ENCODE measurements around the gene RIIAD1. TPM values are rescaled to one million over a fixed set of nuclear protein-coding genes. Genes with fewer than 3 reads are reported as not detected.

Gene RIIAD1
- total RNA-seq, 1 experiment from 2014 or later = 0.12 TPM

DNA sequence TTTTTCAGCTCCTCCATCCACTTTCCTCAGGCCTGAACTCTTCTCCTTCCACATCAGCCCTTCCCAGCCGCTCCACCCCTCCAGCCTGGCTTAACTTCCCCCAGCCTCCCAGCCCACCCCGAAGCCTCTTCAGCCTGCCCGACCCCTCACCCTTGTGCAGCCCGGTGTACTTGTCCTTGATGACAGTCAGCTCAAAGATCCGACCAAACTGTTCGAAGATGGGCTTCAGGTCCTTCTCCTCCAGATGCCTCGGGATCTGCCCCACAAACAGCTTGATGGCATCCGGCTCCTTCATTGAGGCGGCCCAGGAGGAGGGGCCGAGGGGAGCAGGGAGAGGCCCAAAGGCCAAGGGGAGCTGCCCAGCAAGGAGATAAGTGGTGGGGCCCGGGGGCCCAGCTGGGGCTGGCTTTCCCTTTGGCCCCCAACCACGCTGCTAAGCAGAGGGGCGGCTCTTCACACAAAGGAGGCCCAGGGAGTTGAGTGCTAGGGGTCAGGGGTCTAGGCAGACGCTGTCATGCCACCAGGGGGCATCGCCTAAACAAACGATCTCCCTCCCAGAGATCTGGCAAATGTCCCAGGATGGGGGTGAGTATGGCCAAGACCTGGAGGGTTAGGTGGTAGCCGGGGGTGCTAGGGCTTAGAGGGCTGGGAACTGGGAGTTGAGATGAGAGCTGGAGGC lies 5.5 kb upstream of the RIIAD1 start:
- no peak for DNase-seq (ENCODE audit: low read depth, low spot score)
- intact Hi-C loops (cut with micrococcal nuclease) = no loop called here
- Histone ChIP-seq H3K9me3 (ENCODE audit: control insufficient read depth in 1 of 2, insufficient read depth in 1 of 2, low read depth in 1 of 2, low read length in 2 of 2) (no peaks in the 10 kb centered on the region), H3K4me3 (replicated peaks in 1 of 2; ENCODE audit: low read depth in 1 of 2, low read length in 2 of 2) (no peak overlapping the region), H3K27me3 (ENCODE audit: insufficient read depth, low read length) (peaks cover 28% of the 10 kb centered on the region), H3K79me2 (ENCODE audit: insufficient read depth, low read length) (no peaks in the 10 kb centered on the region), H3K36me3 (ENCODE audit: control insufficient read depth in 1 of 2, insufficient read depth in 2 of 2, low read length in 2 of 2) (no peaks in the 10 kb centered on the region), H4K20me1 (ENCODE audit: insufficient read depth) (no peaks in the 10 kb centered on the region), H3K4me2 (ENCODE audit: low read length) (no peak overlapping the region), H3K9ac (ENCODE audit: low read length) (no peak overlapping the region), H2AFZ (ENCODE audit: low read depth, low read length, poor library complexity, severe bottlenecking) (no peak overlapping the region), H3K4me1 (ENCODE audit: control insufficient read depth in 1 of 2, insufficient read depth in 2 of 2, low read length in 2 of 2) (no peaks in the 10 kb centered on the region), H3K9me2 (ENCODE audit: insufficient read depth) (no peaks in the 10 kb centered on the region), H3K27ac (ENCODE audit: low read depth, low read length) (no peak overlapping the region)
- POLR2A ChIA-PET = no interaction called here
- TF ChIP-seq, protein P1, sequence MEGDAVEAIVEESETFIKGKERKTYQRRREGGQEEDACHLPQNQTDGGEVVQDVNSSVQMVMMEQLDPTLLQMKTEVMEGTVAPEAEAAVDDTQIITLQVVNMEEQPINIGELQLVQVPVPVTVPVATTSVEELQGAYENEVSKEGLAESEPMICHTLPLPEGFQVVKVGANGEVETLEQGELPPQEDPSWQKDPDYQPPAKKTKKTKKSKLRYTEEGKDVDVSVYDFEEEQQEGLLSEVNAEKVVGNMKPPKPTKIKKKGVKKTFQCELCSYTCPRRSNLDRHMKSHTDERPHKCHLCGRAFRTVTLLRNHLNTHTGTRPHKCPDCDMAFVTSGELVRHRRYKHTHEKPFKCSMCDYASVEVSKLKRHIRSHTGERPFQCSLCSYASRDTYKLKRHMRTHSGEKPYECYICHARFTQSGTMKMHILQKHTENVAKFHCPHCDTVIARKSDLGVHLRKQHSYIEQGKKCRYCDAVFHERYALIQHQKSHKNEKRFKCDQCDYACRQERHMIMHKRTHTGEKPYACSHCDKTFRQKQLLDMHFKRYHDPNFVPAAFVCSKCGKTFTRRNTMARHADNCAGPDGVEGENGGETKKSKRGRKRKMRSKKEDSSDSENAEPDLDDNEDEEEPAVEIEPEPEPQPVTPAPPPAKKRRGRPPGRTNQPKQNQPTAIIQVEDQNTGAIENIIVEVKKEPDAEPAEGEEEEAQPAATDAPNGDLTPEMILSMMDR (IDR thresholded peaks at IDR 0.05 in 2 of 3, conservative IDR thresholded peaks at IDR 0.05 in 1 of 3; ENCODE audit: borderline replicate concordance in 1 of 3, insufficient read depth in 1 of 3, low read depth in 2 of 3, low read length in 2 of 3) = 0 out of 6 replicates have a peak, but pooled peaks of 1 of the 3 experiments have one; percentile 23
- no peak for TF ChIP-seq FOSL1 (IDR thresholded peaks at IDR 0.05; ENCODE audit: low read depth)
- RAD21 ChIA-PET (ENCODE audit: low non-redundant PET in 1 of 2, low total read pairs in 2 of 2, uncharacterized antibody in 2 of 2, unreplicated experiment in 2 of 2) = no interaction called here
- CTCF ChIA-PET = no interaction called here
- ATAC-seq = 0 out of 2 replicates have a peak, but pooled peaks have one; percentile 25
- no TSS peak for BruUV-seq (replicated peaks)

DNA sequence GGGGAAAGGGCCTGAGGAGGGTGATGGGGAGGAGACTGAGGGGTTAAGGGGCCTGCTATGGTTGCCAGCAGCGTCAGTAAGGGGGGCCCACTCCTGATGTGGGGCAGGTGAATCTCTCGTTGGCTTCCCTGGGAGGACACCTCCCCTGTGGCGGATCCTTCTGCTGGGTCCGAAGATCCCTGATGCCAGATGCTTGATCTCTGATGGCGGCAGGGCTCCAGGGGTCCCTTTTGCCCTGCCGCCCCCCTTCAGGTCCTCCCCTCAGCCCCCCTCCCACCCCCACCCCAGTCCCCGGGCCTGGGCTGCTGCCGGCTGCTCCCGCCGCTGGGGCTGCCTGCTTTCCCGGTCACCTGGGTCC lies 4.9 kb upstream of the RIIAD1 start:
- no peaks in the 10 kb centered on the region for H3K79me2 ChIP-seq (ENCODE audit: insufficient read depth, low read length)
- no peak overlapping the region for H3K4me3 ChIP-seq (replicated peaks in 1 of 2; ENCODE audit: low read depth in 1 of 2, low read length in 2 of 2)
- ChIA-PET POLR2A (no interaction called here), RAD21 (ENCODE audit: low non-redundant PET in 1 of 2, low total read pairs in 2 of 2, uncharacterized antibody in 2 of 2, unreplicated experiment in 2 of 2) (no interaction called here), CTCF (interaction anchor here (1.5 kb wide), 1 partner anchor 19 kb away, joined by 3 read pairs; no protein-coding TSS in a partner anchor)
- H3K4me1 ChIP-seq (ENCODE audit: control insufficient read depth in 1 of 2, insufficient read depth in 2 of 2, low read length in 2 of 2) = no peaks in the 10 kb centered on the region
- no peaks in the 10 kb centered on the region for H4K20me1 ChIP-seq (ENCODE audit: insufficient read depth)
- no peak overlapping the region for H3K4me2 ChIP-seq (ENCODE audit: low read length)
- no peak overlapping the region for H3K9ac ChIP-seq (ENCODE audit: low read length)
- intact Hi-C loops (cut with micrococcal nuclease) = no loop called here
- peaks cover 28% of the 10 kb centered on the region for H3K27me3 ChIP-seq (ENCODE audit: insufficient read depth, low read length)
- H2AFZ ChIP-seq (ENCODE audit: low read depth, low read length, poor library complexity, severe bottlenecking) = no peak overlapping the region
- H3K36me3 ChIP-seq (ENCODE audit: control insufficient read depth in 1 of 2, insufficient read depth in 2 of 2, low read length in 2 of 2) = no peaks in the 10 kb centered on the region
- TF ChIP-seq, protein P2, sequence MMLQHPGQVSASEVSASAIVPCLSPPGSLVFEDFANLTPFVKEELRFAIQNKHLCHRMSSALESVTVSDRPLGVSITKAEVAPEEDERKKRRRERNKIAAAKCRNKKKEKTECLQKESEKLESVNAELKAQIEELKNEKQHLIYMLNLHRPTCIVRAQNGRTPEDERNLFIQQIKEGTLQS (IDR thresholded peaks at IDR 0.05) = no peak
- H3K9me3 ChIP-seq (ENCODE audit: control insufficient read depth in 1 of 2, insufficient read depth in 1 of 2, low read depth in 1 of 2, low read length in 2 of 2) = no peaks in the 10 kb centered on the region
- H3K27ac ChIP-seq (ENCODE audit: low read depth, low read length) = no peak overlapping the region
- H3K9me2 ChIP-seq (ENCODE audit: insufficient read depth) = no peaks in the 10 kb centered on the region
- no TSS peak for BruUV-seq (replicated peaks)
- DNase-seq (ENCODE audit: low read depth, low spot score) = no peak
- no peak for ATAC-seq
